GM08714 (cell line): ENCODE results near the gene RAB4B.
"Not testable (repeated sequence)": the region's sequence is repeated elsewhere in the genome, so short reads cannot be mapped to it uniquely, and the experiment has no call there.

ENCODE experiments used
- H3K4me3 ChIP-seq: fragments of 200-500 bp; sonication (Bioruptor generic); 2 replicates; pipeline ENCODE4 v1.5.1; 2014; ENCODE audit warnings: mild to moderate bottlenecking, low read length, inconsistent platforms
- ZNF274 ChIP-seq: IDR thresholded peaks from 2 replicates; pipeline ENCODE4 v1.6.1; 2012; ENCODE audit warnings: mild to moderate bottlenecking, low read depth, low read length

The RAB4B gene

DNA sequence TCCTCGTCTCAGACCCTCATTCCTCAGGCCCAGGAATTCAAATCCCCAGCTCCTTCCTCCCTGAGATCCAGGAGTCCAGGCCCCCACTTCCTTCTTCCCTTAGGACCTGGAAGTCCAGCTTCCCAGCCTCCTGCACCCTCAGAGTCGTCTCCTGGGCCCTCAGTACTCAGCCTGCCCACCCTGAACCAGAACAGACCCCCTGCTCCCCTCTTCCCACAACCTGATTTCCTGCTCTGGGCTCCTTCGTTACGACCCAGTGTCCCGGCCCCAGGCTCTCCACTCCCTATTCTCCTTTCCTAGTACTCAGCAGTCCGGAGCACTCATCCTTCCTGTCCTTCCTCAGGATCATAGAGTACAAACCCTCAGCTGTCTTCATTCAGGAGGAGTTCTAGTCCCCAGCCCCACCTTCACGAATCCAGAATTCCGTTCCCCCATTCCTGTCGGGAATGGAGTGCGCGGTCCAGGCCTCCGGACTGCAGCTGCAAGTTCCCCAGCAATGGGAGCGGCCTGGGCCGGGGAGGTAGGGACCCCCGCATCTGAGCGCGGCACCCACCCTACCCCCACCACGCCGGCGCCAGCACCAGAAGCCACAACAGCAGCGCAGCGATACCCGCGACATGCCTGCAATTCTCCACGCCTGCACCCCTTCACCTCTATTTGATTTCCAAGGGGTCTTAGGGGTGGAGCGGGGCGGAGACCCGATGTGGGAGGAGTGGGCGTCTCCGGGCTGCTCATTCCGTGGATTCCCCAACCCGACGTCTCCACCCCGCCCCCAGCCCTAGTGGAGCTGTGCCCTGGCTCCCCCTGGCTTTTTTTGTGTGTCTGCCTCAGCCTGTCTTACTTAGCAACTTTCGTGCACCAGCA is 33.7 kb downstream of the RAB4B start:
- no peak overlapping the region; the same call in 1 of the 2 replicates for H3K4me3 ChIP-seq
- TF ChIP-seq ZNF274 = no peak

DNA sequence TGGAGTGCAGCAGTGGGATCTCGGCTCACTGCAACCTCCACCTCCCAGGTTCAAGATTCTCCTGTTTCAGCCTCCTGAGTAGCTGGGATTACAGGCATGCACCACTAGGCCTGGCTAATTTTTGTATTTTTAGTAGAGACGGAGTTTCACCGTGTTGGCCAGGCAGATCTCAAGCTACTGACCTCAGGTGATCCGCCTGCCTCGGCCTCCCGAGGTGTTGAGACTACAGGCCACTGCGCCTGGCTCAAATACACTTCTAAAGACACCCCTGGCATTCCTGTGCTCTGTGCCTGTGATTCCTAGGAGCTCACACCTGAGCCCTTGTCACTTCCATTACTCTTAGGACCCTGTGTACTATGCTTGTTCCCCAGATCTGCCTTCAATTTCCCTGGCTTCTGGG is 34.5 kb downstream of the RAB4B start:
- not testable (repeated sequence) for H3K4me3 ChIP-seq

- H3K4me3 ChIP-seq = no peak overlapping the region
- TF ChIP-seq ZNF274 = no peak
Measured at GRCh38 chr19:40813182-40813581, 35.1 kb downstream of the RAB4B start.

GRCh38 chr19:40815223-40815622 is 37.2 kb downstream of the RAB4B start:
- H3K4me3 ChIP-seq = no peak overlapping the region
- no peak for TF ChIP-seq ZNF274

DNA sequence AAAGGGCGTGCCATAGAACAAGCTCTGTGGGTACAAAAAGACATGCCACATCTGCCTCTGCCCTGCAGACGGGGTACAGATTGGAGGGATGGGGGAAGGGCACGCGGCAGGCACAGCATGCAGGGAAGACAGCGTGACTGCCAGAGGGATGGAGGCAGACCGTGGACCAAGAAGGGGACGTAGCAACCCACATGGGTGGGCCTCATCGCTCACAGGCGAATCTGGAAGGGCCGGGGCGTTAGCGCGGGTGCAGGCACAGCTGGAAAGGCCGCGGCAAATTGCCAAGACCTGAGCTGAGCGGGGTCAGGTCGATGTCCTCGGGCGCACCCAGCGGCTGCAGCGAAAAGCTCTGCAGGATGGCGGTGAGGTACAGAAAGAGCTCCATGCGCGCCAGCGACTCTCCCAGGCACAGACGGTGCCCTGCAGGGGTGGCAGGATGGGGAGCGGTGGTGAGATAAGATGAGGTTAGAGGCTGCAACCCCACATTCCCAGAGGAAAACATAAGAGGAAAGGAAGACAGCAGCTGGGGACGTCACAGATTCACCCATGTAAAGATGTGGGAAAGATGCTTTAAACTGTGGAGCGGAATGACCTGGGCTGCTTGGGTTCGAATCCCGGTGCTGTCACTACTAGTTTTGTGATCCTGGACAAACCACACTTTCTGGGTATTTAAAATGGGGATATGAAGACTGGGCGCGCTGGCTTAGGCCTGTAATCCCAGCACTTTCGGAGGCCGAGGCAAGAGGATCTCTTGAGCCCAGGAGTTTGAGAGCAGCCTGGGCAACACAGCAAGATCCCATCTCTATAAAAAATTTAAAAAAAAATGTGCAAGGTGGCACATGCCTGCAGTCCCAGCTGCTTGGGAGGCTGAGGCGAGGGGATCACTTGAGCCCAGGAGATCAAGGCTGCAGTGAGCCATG is 40.7 kb downstream of the RAB4B start:
- not testable (repeated sequence) for H3K4me3 ChIP-seq

DNA sequence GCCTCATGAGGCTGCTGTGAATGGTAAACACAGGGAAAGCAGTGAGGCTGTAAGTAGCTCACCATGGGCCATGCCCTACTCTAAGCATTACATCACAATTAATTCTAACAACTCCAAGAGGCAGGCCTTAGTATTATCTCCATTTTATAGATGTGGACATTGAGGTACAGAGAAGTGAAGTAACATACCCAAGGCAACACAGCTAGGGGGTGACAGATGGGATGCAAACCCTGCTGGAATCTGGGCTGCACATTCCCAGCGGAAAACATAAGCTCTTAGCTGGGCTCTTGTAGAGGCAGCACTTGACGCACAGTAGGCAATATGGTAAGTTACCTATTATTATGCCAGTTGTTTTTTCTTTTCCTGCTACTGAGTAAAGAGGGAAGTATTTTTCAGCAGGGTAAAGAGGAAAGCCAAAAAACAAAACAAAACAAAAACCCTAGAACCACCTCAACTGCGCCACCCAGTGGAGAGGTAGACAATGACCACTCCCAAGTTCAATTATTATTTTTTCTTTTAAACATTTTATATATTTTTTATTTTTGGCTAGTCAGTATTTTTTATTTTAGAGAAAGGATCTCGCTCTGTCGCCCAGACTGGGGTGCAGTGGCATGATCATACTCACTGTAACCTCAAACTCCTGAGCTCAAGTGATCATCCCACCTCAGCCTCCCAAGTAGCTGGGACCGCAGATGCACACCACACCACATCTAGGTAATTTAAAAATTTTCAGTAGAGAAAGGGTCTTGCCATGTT is 41.6 kb downstream of the RAB4B start:
- H3K4me3 ChIP-seq = not testable (repeated sequence)

- TF ChIP-seq ZNF274 = no peak
- no peak overlapping the region for H3K4me3 ChIP-seq
Measured at GRCh38 chr19:40822161-40822560, 44.1 kb downstream of the RAB4B start.

- H3K4me3 ChIP-seq = not testable (repeated sequence)
Measured at GRCh38 chr19:40822704-40823553, 44.9 kb downstream of the RAB4B start.

DNA sequence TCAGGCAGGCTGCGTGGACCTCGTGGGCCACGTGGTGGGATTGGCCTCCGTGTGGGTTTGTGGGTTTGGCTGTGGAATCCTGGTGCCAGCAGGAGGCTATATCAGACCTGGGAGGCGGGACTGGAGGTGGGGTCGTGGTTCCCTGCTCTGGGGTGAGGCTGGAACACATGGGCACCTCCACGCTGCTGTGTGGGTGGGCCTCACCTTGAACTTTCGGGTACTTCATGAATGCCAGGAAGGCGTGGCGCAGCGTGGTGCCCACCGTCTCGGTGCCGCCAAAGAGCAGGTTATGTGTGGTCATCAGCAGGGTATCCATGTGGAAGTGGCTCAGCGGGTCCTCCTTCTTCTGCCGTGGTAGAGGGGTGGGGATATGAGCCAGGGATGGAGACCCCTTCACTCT is 46.9 kb downstream of the RAB4B start:
- H3K4me3 ChIP-seq = not testable (repeated sequence)

DNA sequence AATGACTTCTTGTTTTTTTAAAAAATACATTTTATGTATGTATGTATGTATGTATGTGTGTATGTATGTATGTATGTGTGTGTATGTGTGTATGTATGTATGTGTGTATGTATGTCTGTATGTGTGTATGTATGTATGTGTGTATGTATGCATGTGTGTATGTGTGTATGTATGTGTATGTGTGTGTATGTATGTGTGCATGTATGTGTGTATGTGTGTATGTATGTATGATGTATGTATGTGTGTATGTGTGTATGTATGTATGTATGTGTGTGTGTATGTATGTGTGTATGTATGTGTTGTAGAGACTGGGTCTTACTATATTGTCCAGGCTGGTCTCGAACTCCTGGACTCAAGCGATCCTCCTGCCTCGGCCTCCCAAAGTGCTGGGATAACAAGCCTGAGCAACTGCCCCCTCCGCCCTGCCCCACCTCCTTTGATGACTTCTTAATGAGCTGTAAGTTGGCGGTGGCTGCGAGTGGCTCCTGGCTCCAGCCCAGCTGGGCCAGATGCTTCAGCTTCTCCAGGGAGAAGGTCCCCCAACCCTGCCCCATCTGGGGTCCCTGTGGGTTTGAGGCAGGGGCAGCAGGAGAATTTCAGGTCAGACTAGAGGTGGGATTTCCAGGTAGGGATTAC is 47.5 kb downstream of the RAB4B start:
- not testable (repeated sequence) for H3K4me3 ChIP-seq

- not testable (repeated sequence) for H3K4me3 ChIP-seq
Measured at GRCh38 chr19:40826312-40826698, 48.3 kb downstream of the RAB4B start.

DNA sequence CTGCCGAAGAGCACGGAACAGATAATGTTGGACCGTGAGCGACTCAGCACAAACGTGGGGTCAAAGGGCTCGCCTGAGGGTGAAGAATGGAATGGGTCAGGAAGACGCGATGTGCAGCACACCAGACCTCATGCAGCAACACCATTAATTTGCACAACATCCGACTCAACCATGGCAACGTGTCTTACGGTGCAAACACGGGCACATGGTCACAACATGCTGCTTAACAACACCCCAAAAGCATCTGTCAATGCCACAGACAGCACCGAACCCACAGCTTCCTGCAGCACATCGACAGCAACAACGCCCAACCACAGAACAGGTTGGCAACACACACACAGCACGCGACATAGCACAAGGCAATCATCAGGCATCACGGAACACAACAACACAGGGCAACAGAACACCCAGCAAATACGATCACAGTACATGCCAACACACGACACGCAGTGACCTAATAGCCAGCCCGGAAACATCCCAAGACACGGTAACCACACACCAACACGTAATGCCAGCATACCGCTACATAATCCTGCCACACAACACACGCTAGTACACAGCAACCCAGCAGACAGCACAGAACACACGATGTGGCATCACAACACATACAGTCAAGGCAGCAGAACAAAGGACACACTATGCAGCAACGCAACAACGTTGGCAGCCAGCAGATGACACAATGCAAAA is 48.8 kb downstream of the RAB4B start:
- H3K4me3 ChIP-seq = not testable (repeated sequence)
